H9 (cell line): ENCODE results near the gene MYH14. TPM values are rescaled to one million over a fixed set of nuclear protein-coding genes. Genes with fewer than 3 reads are reported as not detected.

ENCODE experiments used
- DNase-seq: peaks from one replicate; pipeline ENCODE4 v3.0.0-alpha.2; 2017
- H2AFZ ChIP-seq: one replicate; pipeline ENCODE4 v1.6.1; 2013; ENCODE audit warnings: mild to moderate bottlenecking, low read length, control low read depth, moderate library complexity
- H2AK5ac ChIP-seq: 2 replicates; pipeline ENCODE4 v1.6.1; 2013; ENCODE audit warnings: low read length, control low read depth, mixed read lengths; ENCODE audit not compliant: insufficient read length
- H2BK120ac ChIP-seq: one replicate; pipeline ENCODE4 v1.6.1; 2013; ENCODE audit warnings: low read depth, mild to moderate bottlenecking, low read length, control low read depth, inconsistent platforms; ENCODE audit not compliant: poor library complexity, severe bottlenecking
- H2BK12ac ChIP-seq: 2 replicates; pipeline ENCODE4 v1.6.1; 2013; ENCODE audit warnings: low read length, control low read depth, mixed read lengths, low read depth; ENCODE audit not compliant: insufficient read length
- H2BK15ac ChIP-seq: 2 replicates; pipeline ENCODE4 v1.6.1; 2013; ENCODE audit warnings: low read depth, low read length, control low read depth
- H2BK20ac ChIP-seq: one replicate; pipeline ENCODE4 v1.6.1; 2013; ENCODE audit warnings: low read depth, mild to moderate bottlenecking, low read length, control low read depth, inconsistent platforms; ENCODE audit not compliant: poor library complexity, severe bottlenecking
- H2BK5ac ChIP-seq: 2 replicates; pipeline ENCODE4 v1.6.1; 2013; ENCODE audit warnings: low read length, control low read depth, mixed read lengths; ENCODE audit not compliant: insufficient read length
- H3K14ac ChIP-seq: 2 replicates; pipeline ENCODE4 v1.6.1; 2013; ENCODE audit warnings: low read length, control low read depth; ENCODE audit not compliant: insufficient read depth
- H3K18ac ChIP-seq: 2 replicates; pipeline ENCODE4 v1.6.1; 2013; ENCODE audit warnings: low read depth, mild to moderate bottlenecking, mixed read lengths, low read length, control low read depth; ENCODE audit not compliant: insufficient read length
- H3K23ac ChIP-seq: 2 replicates; pipeline ENCODE4 v1.6.1; 2013; ENCODE audit warnings: low read length, control low read depth, mixed read lengths, low read depth; ENCODE audit not compliant: insufficient read length
- H3K23me2 ChIP-seq: 2 replicates; pipeline ENCODE4 v1.6.1; 2013; ENCODE audit warnings: low read depth, mild to moderate bottlenecking, mixed read lengths, low read length, control low read depth; ENCODE audit not compliant: insufficient read length, poor library complexity, severe bottlenecking
- H3K27ac ChIP-seq: 2 replicates; pipeline ENCODE4 v1.5.1; 2013; ENCODE audit warnings: low read length, control low read depth, mixed read lengths, low read depth; ENCODE audit not compliant: insufficient read length
- H3K27me3 ChIP-seq: 2 replicates; pipeline ENCODE4 v1.6.1; 2013; ENCODE audit warnings: low read length, control low read depth, inconsistent platforms; ENCODE audit not compliant: insufficient read depth
- H3K4ac ChIP-seq: 2 replicates; pipeline ENCODE4 v1.6.1; 2013; ENCODE audit warnings: low read depth, mild to moderate bottlenecking, control low read depth, inconsistent platforms, low read length, moderate library complexity
- H3K4me1 ChIP-seq: 2 replicates; pipeline ENCODE4 v1.6.1; 2013; ENCODE audit warnings: low read length, control low read depth, inconsistent platforms; ENCODE audit not compliant: insufficient read depth
- H3K4me2 ChIP-seq: 2 replicates; pipeline ENCODE4 v1.6.1; 2013; ENCODE audit warnings: low read length, control low read depth, mixed read lengths; ENCODE audit not compliant: insufficient read length, insufficient read depth
- H3K56ac ChIP-seq: 2 replicates; pipeline ENCODE4 v1.6.1; 2013; ENCODE audit warnings: low read depth, mild to moderate bottlenecking, mixed read lengths, low read length, control low read depth; ENCODE audit not compliant: insufficient read length
- H3K79me1 ChIP-seq: 2 replicates; pipeline ENCODE4 v1.6.1; 2013; ENCODE audit warnings: low read depth, mild to moderate bottlenecking, moderate library complexity, low read length, control low read depth, inconsistent platforms; ENCODE audit not compliant: insufficient read depth, poor library complexity, severe bottlenecking
- H3K79me2 ChIP-seq: 2 replicates; pipeline ENCODE4 v1.6.1; 2013; ENCODE audit warnings: low read length, control low read depth, inconsistent platforms; ENCODE audit not compliant: insufficient read depth
- H3K9ac ChIP-seq: 2 replicates; pipeline ENCODE4 v1.6.1; 2013; ENCODE audit warnings: low read length, control low read depth, mixed read lengths; ENCODE audit not compliant: insufficient read length; ENCODE audit errors: extremely low read depth
- H3K9me3 ChIP-seq: one replicate; pipeline ENCODE4 v1.6.1; 2013; ENCODE audit warnings: low read depth, low read length, inconsistent platforms; ENCODE audit not compliant: control insufficient read depth
- H3T11ph ChIP-seq: one replicate; pipeline ENCODE4 v1.6.1; 2013; ENCODE audit warnings: mild to moderate bottlenecking, low read length, control low read depth, inconsistent platforms
- H4K20me1 ChIP-seq: one replicate; pipeline ENCODE4 v1.6.1; 2013; ENCODE audit not compliant: control insufficient read depth, insufficient read length, insufficient read depth
- H4K5ac ChIP-seq: 2 replicates; pipeline ENCODE4 v1.6.1; 2013; ENCODE audit warnings: low read depth, mild to moderate bottlenecking, mixed read lengths, low read length, control low read depth; ENCODE audit not compliant: insufficient read length
- H4K8ac ChIP-seq: replicated peaks from 2 replicates; pipeline ENCODE4 v1.6.1; 2013; ENCODE audit warnings: low read length, control low read depth, mixed read lengths, low read depth; ENCODE audit not compliant: insufficient read length
- H4K91ac ChIP-seq: 2 replicates; pipeline ENCODE4 v1.6.1; 2013; ENCODE audit warnings: low read depth, mild to moderate bottlenecking, moderate library complexity, mixed read lengths, low read length, control low read depth; ENCODE audit not compliant: insufficient read length
- H3K27ac Mint-ChIP-seq, 3 experiments: 2 replicates in 2 of 3; 3 replicates in 1 of 3; pipeline ENCODE4 v1.8.0; 2020 to 2021; ENCODE audit warnings: mixed read lengths in 3 of 3, mild to moderate bottlenecking in 1 of 3, moderate library complexity in 1 of 3
- H3K27me3 Mint-ChIP-seq: 2 replicates; pipeline ENCODE4 v1.8.0; 2021; ENCODE audit warnings: low read depth, mild to moderate bottlenecking, moderate library complexity, mixed read lengths
- H3K36me3 Mint-ChIP-seq, 3 experiments: 2 replicates in 2 of 3; 3 replicates in 1 of 3; pipeline ENCODE4 v1.8.0; 2020 to 2021; ENCODE audit warnings: low read depth in 3 of 3, mixed read lengths in 3 of 3; ENCODE audit not compliant: insufficient read depth in 1 of 3
- H3K4me1 Mint-ChIP-seq, 2 experiments: 2 replicates each; pipeline ENCODE4 v1.8.0; 2020; ENCODE audit warnings: mixed read lengths in 2 of 2
- H3K4me3 Mint-ChIP-seq, 2 experiments: 2 replicates in 1 of 2; 3 replicates in 1 of 2; pipeline ENCODE4 v1.8.0; 2020 to 2021; ENCODE audit warnings: mild to moderate bottlenecking in 2 of 2, mixed read lengths in 2 of 2, moderate library complexity in 1 of 2
- H3K9me3 Mint-ChIP-seq, 2 experiments: 2 replicates in 1 of 2; 3 replicates in 1 of 2; pipeline ENCODE4 v1.8.0; 2020; ENCODE audit warnings: mild to moderate bottlenecking in 2 of 2, mixed read lengths in 2 of 2, moderate library complexity in 1 of 2
- WGBS: extraction: QIAGEN DNeasy Blood & Tissue Kit; methylation state at CpG from one replicate; pipeline ENCODE4 v1.1.7; 2013; ENCODE audit warnings: missing lambda C conversion rate, low lambda C conversion rate, mixed read lengths; ENCODE audit not compliant: insufficient read length; ENCODE audit errors: extremely low coverage; 5-methylcytosine and 5-hydroxymethylcytosine counted together
- long read RNA-seq: library from polyadenylated mRNA; unstranded; transcript quantifications from one replicate; pipeline ENCODE4 v2.0.0, GENCODE V29; 2020
- total RNA-seq: library from RNA; stranded (reverse); gene quantifications from 2 replicates; pipeline ENCODE4 v1.2.1, GENCODE V29; 2021
- TF ChIP-seq, protein P1 (sequence below): fragments of 200-600 bp; sonication (generic); conservative IDR thresholded peaks from 3 replicates; pipeline ENCODE4 v1.8.0; 2021; ENCODE audit warnings: antibody characterized with exemption, mild to moderate bottlenecking

MYH14 gene
- 27.7 and 28.6 TPM in 2 replicates for total RNA-seq
- long read RNA-seq, partial matches to known transcripts: 4 of 11 reads
- long read RNA-seq, other reads (novel, unspliced or antisense): 6 of 11 reads

DNA sequence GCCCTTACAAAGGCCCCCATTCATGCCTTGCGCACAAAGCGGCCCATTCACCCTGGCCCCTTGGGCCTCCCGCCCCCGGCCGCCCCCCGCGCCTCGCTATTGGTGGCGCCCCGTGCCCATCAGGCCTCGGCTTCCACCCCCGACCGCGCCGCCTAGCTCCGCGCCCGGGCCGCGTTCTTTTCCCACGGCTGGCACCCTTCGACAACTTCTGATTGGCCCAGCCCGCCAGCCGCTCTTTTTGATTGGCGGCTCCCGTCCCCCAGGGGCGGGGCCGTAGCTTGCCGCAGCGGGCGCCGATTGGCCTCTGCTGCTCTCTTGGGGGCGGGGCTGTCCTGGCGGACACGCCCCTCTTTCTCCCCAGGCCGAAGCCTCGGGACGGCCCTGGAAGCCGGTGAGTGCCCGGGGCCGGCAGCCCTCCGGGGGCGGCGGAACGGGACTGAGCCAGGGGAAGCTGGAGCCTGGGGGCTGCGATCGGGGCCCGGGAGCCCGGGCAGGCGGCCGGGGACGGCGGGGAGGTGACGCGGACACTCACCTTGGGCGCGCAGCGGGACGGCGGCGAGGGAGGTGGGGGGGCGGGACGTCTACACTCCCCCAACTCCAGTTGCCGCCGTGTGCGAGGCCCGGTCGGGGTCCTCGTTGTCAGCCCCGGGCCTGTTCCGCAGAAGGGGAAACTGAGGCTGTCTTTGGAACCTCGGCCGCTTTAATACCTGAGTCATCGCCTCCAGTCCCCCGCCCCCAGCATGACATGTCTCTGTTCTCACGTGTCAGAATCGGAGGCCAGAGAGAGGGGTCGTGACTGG lies at the start of gene MYH14:
Gene MYH14 (plus strand): TSS at position 342 of the 800 bp plus-strand sequence. CDS start 6,744 bp downstream, outside the sequence.
- Histone ChIP-seq H3K4me1 (no peaks in the 10 kb centered on the region), H2AK5ac (no peak within 1 kb of the TSS), H3K23me2 (peaks cover 9% of the 10 kb centered on the region), H4K20me1 (no peaks in the 10 kb centered on the region), H4K5ac (no peak within 1 kb of the TSS), H3K14ac (no peak within 1 kb of the TSS), H2BK5ac (no peak within 1 kb of the TSS), H2BK120ac (no peak within 1 kb of the TSS), H2BK12ac (no peak within 1 kb of the TSS), H3K4me2 (peak within 1 kb of the TSS; percentile 43), H3K79me2 (no peaks in the 10 kb centered on the region), H3K56ac (no peak within 1 kb of the TSS), H3K9ac (no peak within 1 kb of the TSS), H3K27me3 (no peaks in the 10 kb centered on the region), H4K91ac (no peak within 1 kb of the TSS), H3K4ac (no peak within 1 kb of the TSS), H3K9me3 (no peaks in the 10 kb centered on the region), H4K8ac (no peak within 1 kb of the TSS), H3K79me1 (no peaks in the 10 kb centered on the region), H3K27ac (no peak within 1 kb of the TSS), H3T11ph (no peak within 1 kb of the TSS), H2BK20ac (no peak within 1 kb of the TSS), H2BK15ac (no peak within 1 kb of the TSS), H3K18ac (peak within 1 kb of the TSS; percentile 41), H3K23ac (no peak within 1 kb of the TSS), H2AFZ (no peak within 1 kb of the TSS)
- TF ChIP-seq, protein P1, sequence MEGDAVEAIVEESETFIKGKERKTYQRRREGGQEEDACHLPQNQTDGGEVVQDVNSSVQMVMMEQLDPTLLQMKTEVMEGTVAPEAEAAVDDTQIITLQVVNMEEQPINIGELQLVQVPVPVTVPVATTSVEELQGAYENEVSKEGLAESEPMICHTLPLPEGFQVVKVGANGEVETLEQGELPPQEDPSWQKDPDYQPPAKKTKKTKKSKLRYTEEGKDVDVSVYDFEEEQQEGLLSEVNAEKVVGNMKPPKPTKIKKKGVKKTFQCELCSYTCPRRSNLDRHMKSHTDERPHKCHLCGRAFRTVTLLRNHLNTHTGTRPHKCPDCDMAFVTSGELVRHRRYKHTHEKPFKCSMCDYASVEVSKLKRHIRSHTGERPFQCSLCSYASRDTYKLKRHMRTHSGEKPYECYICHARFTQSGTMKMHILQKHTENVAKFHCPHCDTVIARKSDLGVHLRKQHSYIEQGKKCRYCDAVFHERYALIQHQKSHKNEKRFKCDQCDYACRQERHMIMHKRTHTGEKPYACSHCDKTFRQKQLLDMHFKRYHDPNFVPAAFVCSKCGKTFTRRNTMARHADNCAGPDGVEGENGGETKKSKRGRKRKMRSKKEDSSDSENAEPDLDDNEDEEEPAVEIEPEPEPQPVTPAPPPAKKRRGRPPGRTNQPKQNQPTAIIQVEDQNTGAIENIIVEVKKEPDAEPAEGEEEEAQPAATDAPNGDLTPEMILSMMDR: no peak
- peak within 1 kb of the TSS; percentile 55 to 80 for H3K4me3 Mint-ChIP-seq
- H3K9me3 Mint-ChIP-seq: no peaks in the 10 kb centered on the region
- no peak within 1 kb of the TSS for H3K27ac Mint-ChIP-seq
- H3K27me3 Mint-ChIP-seq: peaks cover 41% of the 10 kb centered on the region
- peaks cover 3 to 27% of the 10 kb centered on the region in 2 experiments for H3K4me1 Mint-ChIP-seq
- H3K36me3 Mint-ChIP-seq: no peaks in the 10 kb centered on the region
- WGBS: no CpG with 5 or more reads among the region's 78 CpGs
- DNase-seq: peak; percentile 96
